Kidney (tissue), 14 donors: Measurements from ENCODE around the gene CLMP. TPM values are rescaled to one million over a fixed set of nuclear protein-coding genes. Genes with fewer than 3 reads are reported as not detected.

Experiments
- DNase-seq, 5 donors: peaks; one replicate each; pipeline ENCODE4 v3.0.0-alpha.2; 2013 to 2020
- FAIRE-seq: peaks from 2 replicates; lab custom pipeline; 2012; peaks lifted over from hg19 to GRCh38; lab: Jason Lieb, UNC
- H3K27ac ChIP-seq, 2 donors: one replicate each; pipeline ENCODE4 v1.7.0; 2013; ENCODE audit warnings: low read depth in 2 of 2, low read length in 2 of 2, inconsistent platforms in 1 of 2
- H3K27me3 ChIP-seq: one replicate; pipeline ENCODE4 v1.7.1; 2013; ENCODE audit warnings: low read length, inconsistent platforms; ENCODE audit not compliant: control insufficient read depth, insufficient read depth
- H3K36me3 ChIP-seq, 3 donors: one replicate each; pipeline versions ENCODE4 v1.7.0 to v1.7.1; 2013; ENCODE audit warnings: low read length in 3 of 3, control low read depth in 1 of 3, inconsistent platforms in 1 of 3; ENCODE audit not compliant: insufficient read depth in 3 of 3, control insufficient read depth in 2 of 3
- H3K4me1 ChIP-seq, 3 donors: one replicate each; pipeline versions ENCODE4 v1.7.0 to v1.7.1; 2013; ENCODE audit warnings: low read length in 3 of 3, inconsistent platforms in 1 of 3, low read depth in 1 of 3; ENCODE audit not compliant: control insufficient read depth in 2 of 3, insufficient read depth in 2 of 3
- H3K4me3 ChIP-seq, 3 donors: one replicate each; pipeline versions ENCODE4 v1.7.0 to v1.8.1; 2013; ENCODE audit warnings: low read length in 3 of 3, control low read depth in 1 of 3, inconsistent platforms in 1 of 3
- H3K9ac ChIP-seq, 3 donors: one replicate each; pipeline versions ENCODE4 v1.7.0 to v1.7.1; 2013; ENCODE audit warnings: low read length in 3 of 3, control low read depth in 1 of 3, inconsistent platforms in 1 of 3
- H3K9me3 ChIP-seq, 3 donors: one replicate each; pipeline versions ENCODE4 v1.7.0 to v1.7.1; 2013; ENCODE audit warnings: low read length in 3 of 3, control low read depth in 1 of 3, inconsistent platforms in 1 of 3; ENCODE audit not compliant: control insufficient read depth in 2 of 3, insufficient read depth in 1 of 3
- CTCF ChIP-seq: IDR thresholded peaks from 3 replicates; pipeline ENCODE4 v1.5.1; 2012; ENCODE audit warnings: mild to moderate bottlenecking, moderate library complexity, borderline replicate concordance; ENCODE audit not compliant: insufficient read depth; ENCODE audit errors: extremely low read depth
- intact Hi-C: fragments of 100-400 bp; cut with DNase I; formaldehyde crosslinking; loops from one replicate; pipeline ENCODE4 v1.11.1; 2022
- polyA plus RNA-seq: library from polyadenylated mRNA; stranded (reverse); fragments of 350-450 nt; fragmentation: Illumina TruSeq; extraction: RNeasy Lipid Tissue Mini Kit (QIAGEN cat#74804); gene quantifications from one replicate; pipeline ENCODE4 v1.2.3, GENCODE V29; 2014; ENCODE audit warnings: low read depth, low replicate concordance; ENCODE audit not compliant: insufficient read depth
- total RNA-seq: library from RNA; stranded (reverse); fragmentation: NEBNext Ultra II Directional; extraction: Animal tissue kit (Norgen Biotek cat#: 25700); gene quantifications from one replicate; pipeline ENCODE4 v1.2.1, GENCODE V29; 2021
- donor health status: control.
- donor health status: control.
- donor health status: control.
- donor health status: control.
- donor health status: control.
- donor health status: DM: yes; HTN: yes; CAD: no.
- donor health status: Normal renal cell carcinoma (clear cell type).

Gene CLMP
- total and polyA plus RNA-seq, 2 donors from 2014 or later, result 1.2 to 6.8 TPM

- Histone ChIP-seq H3K27me3 (no peaks in the 10 kb centered on the region), H3K36me3 (no peaks in the 10 kb centered on the region), H3K27ac (no peak overlapping the region), H3K4me3 (no peak overlapping the region), H3K4me1 (no peaks in the 10 kb centered on the region), H3K9me3 (no peaks in the 10 kb centered on the region), H3K9ac (no peak overlapping the region)
- no peak for TF ChIP-seq CTCF
- intact Hi-C loops, result no loop called here
- no peak for FAIRE-seq
- no peak for DNase-seq
These were observed 51.6 kb downstream of the CLMP start for GRCh38 chr11:123143476-123143875.

- Histone ChIP-seq H3K27me3 (no peaks in the 10 kb centered on the region), H3K4me3 (no peak overlapping the region), H3K9me3 (no peaks in the 10 kb centered on the region), H3K36me3 (no peaks in the 10 kb centered on the region), H3K27ac (no peak overlapping the region), H3K4me1 (no peaks in the 10 kb centered on the region), H3K9ac (no peak overlapping the region)
- intact Hi-C loops, result no loop called here
- FAIRE-seq (no peak), DNase-seq (no peak)
- TF ChIP-seq CTCF, result no peak
These were observed 55.8 kb downstream of the CLMP start for GRCh38 chr11:123139206-123139605.

- Histone ChIP-seq H3K27me3 (no peaks in the 10 kb centered on the region), H3K4me1 (no peaks in the 10 kb centered on the region), H3K27ac (no peak overlapping the region), H3K9ac (no peak overlapping the region), H3K36me3 (no peaks in the 10 kb centered on the region), H3K9me3 (no peaks in the 10 kb centered on the region), H3K4me3 (no peak overlapping the region)
- intact Hi-C loops, result no loop called here
- TF ChIP-seq CTCF, result no peak
- DNase-seq (peak; percentile 86 to 97 (median 89)), FAIRE-seq (no peak)
These were observed 57.4 kb downstream of the CLMP start for GRCh38 chr11:123137431-123138224.
